ENCODE data around the gene IGF2BP3.
"Not testable (repeated sequence)": the region's sequence is repeated elsewhere in the genome, so short reads cannot be mapped to it uniquely, and the experiment has no call there.

GRCh38 chr7:23406564-23406963 lies 63.7 kb downstream of the IGF2BP3 start:
- not testable (repeated sequence) for TF ChIP-seq CTCF, POLR2A (IDR thresholded peaks at IDR 0.05)
